ENCODE measurements around the gene NUP88.

Gene NUP88

DNA sequence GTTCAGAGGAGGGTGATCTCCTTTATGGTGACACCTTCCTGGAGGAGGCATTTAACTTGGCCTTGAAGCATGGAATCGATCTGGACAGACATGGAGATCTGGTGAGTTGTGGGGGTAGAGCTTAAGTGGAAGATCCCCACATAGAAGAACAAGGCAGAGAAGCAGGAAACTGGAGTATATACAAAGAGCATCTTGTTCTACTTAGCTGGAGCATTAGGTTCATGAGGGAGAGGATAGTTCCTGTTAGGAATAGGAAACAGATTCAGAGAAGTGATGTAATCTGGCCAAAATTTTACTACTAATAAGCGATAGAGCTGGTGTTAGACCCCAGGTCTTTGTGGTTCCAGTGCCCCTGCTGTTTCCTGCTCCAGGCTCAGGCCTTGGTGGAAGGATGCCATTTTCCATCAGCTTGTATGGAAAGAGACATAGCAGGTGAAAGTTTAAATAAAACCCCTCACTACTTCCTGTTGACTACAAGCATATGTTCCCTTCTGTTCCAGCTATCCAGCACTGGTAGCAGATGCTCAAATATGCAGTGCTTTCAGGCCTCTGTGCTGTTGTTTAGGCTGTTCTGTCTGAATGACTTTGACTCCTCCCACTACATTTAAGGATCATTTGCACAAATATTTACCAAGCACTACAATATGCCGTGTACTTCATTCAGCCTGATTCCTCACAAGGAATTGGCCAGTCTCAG lies 9.9 kb upstream of the NUP88 start:
- TF ChIP-seq, protein P1, sequence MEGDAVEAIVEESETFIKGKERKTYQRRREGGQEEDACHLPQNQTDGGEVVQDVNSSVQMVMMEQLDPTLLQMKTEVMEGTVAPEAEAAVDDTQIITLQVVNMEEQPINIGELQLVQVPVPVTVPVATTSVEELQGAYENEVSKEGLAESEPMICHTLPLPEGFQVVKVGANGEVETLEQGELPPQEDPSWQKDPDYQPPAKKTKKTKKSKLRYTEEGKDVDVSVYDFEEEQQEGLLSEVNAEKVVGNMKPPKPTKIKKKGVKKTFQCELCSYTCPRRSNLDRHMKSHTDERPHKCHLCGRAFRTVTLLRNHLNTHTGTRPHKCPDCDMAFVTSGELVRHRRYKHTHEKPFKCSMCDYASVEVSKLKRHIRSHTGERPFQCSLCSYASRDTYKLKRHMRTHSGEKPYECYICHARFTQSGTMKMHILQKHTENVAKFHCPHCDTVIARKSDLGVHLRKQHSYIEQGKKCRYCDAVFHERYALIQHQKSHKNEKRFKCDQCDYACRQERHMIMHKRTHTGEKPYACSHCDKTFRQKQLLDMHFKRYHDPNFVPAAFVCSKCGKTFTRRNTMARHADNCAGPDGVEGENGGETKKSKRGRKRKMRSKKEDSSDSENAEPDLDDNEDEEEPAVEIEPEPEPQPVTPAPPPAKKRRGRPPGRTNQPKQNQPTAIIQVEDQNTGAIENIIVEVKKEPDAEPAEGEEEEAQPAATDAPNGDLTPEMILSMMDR (IDR thresholded peaks at IDR 0.05): no peak

DNA sequence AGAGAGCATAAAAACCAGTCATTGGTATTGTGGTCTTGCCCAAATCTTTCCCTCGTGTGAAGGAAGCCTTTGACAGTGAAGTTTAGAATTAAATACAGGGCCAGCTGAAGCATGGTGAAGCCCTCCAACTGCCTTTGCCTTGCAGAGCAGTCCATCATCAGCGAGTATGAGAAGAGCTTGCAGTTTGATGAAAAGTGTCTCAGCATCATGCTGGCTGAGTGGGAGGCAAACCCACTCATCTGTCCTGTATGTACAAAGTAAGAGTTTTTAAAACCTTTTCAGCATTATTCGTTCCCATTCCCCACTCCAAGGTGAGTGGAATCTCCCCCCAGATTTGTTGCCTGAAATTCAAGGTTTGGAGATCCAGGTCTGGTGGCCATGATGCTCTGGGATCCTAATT lies 6.4 kb upstream of the NUP88 start:
- TF ChIP-seq, protein P1 (IDR thresholded peaks at IDR 0.05): no peak

GRCh38 chr17:5424909-5425308 lies 5.4 kb upstream of the NUP88 start:
- TF ChIP-seq, protein P1 (IDR thresholded peaks at IDR 0.05): no peak

- TF ChIP-seq, protein P1 (IDR thresholded peaks at IDR 0.05): no peak
These were observed 3.0 kb upstream of the NUP88 start for GRCh38 chr17:5422505-5422904.

- TF ChIP-seq, protein P1 (IDR thresholded peaks at IDR 0.05): no peak
These were observed 644 bp upstream of the NUP88 start, which contains the start of gene RPAIN for GRCh38 chr17:5419959-5420653. TSS of gene RPAIN (plus strand) at chr17:5420182. CDS start at chr17:5420211, 29 bp downstream.

- TF ChIP-seq, protein P1 (IDR thresholded peaks at IDR 0.05): no peak
These were observed 555 bp downstream of the NUP88 start for GRCh38 chr17:5418858-5419355.

- TF ChIP-seq, protein P1 (IDR thresholded peaks at IDR 0.05): no peak
These were observed 2.6 kb downstream of the NUP88 start for GRCh38 chr17:5416901-5417300.
